GM21447 (cell line): Measurements from ENCODE around the gene SRPK3.

ENCODE experiments used
- ATAC-seq: cut with Tn5 transposase; IDR thresholded peaks from one replicate; pipeline ENCODE4 v1.9.1; 2021; ENCODE audit not compliant: unreplicated experiment

SRPK3 gene

GRCh38 chrX:153829799-153830639, 49.2 kb downstream of the SRPK3 start, which contains the start of gene PDZD4:
Gene PDZD4 (minus strand): TSS chrX:153830544. CDS start chrX:153830298, 246 bp downstream.
- ATAC-seq: no peak

GRCh38 chrX:153830640-153831428, 50.0 kb downstream of the SRPK3 start:
- no peak for ATAC-seq

- ATAC-seq: no peak
Observed at GRCh38 chrX:153831429-153832150, 50.7 kb downstream of the SRPK3 start.

GRCh38 chrX:153832728-153833127, 51.9 kb downstream of the SRPK3 start:
- ATAC-seq: no peak
